GM21737 (cell line): ENCODE results near the gene ACP7.
"Not testable (repeated sequence)": the region's sequence is repeated elsewhere in the genome, so short reads cannot be mapped to it uniquely, and the experiment has no call there.

Experiments used
- ATAC-seq: cut with Tn5 transposase; IDR thresholded peaks from one replicate; pipeline ENCODE4 v1.9.1; 2021; ENCODE audit warnings: mild to moderate bottlenecking, moderate library complexity; ENCODE audit not compliant: unreplicated experiment

ACP7 gene

DNA sequence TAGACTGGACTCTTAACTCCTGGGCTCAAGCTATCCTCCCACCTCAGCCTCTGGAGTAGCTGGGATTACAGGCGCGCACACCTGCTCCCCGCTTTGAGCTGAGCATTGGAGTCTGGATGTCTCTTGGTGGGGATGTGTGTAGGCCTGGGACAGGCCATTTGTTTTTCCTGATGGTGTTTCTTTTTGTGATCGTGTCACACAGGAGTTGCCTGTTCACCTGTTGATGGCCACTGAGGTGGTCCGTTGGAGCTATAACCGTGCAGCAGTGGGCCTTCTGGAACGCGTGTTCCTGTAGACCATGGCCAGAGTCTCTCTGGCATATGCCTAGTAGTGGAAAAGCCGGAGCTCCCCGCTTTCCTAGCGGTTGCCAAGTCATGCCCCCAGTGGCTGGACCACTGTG is 44.9 kb downstream of the ACP7 start:
- ATAC-seq = no peak

DNA sequence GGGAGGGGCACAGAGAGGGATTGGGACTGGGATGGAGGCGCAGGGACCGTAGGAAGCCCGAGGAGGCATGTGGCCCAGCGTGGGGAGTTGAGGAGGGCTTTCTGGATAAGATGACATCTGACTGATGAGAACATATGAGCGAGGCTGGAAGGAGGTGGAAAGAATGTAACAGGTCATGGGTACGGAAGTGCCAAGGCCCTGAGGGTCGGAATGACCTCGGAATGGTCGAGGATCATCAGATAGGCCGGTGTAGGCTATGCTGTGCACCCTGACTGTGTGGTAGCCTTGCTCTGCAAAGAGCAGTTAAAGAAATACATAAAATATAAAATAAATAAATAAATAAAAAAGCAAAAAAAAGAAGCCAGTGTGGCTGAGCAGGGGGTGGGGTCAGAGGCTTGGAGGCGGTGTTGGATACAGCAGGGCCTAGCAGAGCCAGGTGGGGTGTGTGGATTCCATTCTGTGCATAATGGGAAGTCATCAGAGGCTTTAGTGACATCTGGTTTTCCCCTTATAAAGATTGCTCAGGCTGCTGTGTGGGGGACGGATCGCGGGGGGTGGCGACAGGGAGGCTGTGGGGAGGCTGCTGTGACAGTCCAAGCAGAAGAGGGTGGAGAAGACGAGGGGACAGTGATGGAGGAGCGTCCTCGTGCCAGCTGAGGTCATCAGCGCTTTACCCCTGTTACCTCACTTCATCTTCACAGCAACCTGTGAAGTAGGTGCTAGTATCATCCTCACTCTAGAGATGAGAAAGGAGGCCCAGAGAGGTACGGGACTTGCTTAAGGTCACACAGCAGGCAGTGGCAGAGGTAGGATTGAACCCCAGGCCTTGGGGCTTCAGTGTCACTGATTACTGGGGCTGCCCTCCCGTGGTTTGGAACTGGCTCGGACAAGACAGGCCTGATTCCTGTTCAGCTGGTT is 46.4 kb downstream of the ACP7 start:
- ATAC-seq = no peak

DNA sequence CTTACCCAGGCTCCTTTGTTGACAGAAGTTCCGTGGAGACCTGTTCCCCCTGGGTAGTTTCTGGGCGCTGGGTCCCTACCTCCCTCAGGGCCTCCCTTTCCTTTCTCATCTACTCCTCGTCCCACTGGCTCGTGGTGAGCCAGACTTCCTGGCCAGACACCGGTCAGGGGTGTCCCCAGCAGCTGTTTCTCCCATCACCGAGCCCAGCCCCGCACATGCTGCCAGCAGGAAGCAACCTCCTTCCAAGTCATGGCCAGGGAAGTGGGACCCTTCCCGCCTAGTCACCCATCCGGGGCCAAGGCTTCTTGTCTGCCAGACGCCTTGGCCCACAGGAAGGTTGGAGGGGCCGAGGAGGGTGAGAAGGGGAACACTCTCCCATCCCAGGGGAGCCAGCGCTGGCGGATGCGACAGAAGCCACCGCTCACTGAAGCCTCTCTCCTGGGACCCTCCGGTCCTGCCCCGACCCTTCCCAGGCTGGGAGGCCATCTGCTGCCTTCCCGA is 47.1 kb downstream of the ACP7 start:
- ATAC-seq = no peak

DNA sequence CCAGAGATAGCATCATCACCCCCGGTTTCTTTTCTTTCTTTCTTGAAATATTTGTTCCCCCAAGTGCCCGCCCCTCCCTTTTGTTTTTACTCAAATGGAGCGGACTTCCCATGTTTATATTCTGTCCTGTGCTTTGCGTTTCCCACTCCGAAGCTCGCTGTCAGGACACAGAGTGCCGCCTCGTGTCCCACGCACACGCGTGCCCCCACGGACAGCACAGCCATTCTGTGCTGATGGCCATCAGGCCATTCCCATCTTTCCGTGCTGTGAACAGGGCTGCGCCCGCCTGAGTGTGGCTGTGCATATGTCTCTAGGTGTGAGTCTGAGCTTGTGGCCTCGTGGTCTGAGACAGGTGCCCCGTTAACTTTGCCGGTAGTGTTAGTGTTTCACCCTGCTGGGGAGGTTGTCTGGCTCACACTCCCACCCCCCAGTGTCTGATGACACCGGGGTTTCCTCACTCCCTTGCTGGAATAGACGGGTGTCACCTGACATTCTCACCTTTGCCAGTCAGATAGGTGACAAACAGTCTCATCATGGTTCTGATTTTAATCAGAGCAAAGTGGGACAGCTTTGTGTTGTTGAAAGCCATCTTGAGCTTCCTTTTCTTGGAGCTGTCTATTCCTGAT is 48.3 kb downstream of the ACP7 start:
- ATAC-seq = no peak

DNA sequence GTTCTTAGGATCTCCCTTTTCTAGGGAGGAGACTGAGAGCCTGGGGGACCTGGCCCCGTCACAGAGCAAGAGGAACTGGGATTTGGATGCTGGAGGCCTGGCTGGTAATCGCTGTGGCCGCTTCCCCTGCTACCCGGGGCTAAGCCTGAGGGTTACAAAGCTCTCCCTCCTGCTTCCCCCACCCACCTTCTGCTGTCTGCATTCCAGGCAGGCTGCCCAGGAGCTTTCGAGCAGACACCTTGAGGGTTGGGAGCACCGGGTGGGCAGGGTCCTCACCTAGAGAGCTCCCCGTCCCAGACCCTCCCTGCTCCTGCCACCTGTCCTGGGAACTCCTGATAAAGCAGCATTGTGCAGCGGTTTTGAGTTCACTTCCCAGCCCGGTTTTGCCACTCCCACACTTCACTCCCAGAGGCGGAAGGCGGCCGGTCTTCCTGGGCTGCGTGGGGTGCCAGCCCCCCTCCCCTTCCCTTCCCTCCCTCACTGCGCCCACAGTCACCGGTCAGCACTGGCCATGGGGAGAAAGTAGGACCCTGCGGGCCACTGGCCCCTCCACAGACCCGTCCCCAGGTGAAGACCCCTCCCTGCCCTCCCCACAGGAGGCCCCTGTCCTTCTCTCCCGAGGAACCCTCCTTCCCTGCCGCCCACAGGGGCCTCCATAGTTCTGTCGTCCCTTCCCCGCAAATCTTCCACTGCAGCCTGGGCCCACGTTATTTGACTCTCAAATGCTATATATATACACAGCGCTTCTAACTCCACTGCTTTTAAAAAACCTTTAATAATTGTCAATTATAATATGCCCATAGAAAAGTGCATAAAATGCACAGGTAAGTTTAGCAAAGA is 49.5 kb downstream of the ACP7 start:
- no peak for ATAC-seq

DNA sequence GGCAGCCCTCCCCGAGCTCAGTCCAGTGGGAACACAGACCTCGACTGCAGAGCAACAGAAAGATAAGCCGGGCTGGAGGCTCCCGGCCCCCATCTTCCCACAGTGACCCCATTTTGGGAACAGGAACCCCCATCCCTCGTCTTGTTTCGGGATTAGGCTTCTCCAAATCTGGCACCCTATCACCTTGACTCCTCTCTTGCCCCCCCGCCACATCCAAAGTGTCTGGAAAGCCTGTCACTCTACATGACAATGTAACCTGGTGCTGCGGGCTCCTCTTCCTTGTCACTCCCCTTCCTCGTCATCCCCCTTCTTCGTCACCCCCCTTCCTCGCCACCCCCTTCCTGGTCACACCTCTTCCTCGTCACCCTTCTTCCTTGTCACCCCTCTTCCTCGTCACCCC is 51.5 kb downstream of the ACP7 start:
- no peak for ATAC-seq

DNA sequence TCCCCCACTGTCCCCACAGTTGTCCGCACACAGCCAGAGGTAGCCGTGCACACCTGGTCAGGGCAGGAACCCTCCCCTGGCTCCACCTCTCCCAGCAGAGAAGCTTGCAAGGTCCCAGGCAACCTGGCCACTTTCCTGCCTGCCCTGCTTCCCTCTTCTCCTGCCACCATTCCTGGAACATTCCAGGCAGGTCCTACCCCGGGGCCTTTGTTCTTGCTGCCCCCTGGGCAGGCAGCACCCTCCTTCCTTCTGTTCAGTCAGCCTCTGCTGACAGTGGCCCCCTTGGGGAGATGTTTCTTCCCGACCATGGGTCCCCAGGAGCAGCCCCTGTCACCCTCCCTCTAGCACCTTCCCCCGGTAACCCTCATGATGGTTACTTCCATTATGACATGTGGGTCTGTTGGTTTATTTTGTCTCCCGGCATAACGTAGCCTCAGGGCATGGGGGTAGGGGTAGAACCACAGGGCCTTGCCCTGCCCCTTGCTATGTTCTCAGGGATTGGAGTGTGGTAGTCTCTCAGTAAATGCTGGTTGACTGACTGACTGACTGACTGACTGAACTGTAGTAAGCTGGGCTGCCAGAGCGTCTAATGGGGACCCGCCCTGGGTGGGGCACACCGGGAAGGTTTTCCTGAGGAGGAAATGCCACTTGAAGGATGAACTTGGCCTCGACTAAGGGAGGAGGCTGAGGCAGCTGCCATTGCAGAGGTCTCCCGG is 52.2 kb downstream of the ACP7 start:
- no peak for ATAC-seq

DNA sequence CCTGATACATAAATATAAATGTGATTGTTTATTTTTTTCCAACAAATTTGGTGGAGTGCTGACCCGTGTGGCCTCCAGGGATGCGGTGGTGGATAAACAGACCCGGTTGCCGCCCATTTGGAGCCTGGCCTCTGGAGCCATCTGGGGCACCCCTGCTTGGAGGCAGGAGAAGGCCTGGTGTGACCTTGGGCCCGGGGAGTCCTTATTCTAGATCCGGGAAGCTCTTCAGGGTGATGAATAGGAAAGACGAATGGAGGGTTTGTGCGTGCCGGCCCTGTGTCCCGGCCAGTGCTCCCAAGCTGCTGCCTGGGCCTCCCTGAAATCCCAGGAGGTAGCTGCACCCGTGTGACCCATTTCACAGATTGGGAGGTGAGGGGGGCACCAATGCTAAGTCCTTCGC is 53.0 kb downstream of the ACP7 start:
- no peak for ATAC-seq

DNA sequence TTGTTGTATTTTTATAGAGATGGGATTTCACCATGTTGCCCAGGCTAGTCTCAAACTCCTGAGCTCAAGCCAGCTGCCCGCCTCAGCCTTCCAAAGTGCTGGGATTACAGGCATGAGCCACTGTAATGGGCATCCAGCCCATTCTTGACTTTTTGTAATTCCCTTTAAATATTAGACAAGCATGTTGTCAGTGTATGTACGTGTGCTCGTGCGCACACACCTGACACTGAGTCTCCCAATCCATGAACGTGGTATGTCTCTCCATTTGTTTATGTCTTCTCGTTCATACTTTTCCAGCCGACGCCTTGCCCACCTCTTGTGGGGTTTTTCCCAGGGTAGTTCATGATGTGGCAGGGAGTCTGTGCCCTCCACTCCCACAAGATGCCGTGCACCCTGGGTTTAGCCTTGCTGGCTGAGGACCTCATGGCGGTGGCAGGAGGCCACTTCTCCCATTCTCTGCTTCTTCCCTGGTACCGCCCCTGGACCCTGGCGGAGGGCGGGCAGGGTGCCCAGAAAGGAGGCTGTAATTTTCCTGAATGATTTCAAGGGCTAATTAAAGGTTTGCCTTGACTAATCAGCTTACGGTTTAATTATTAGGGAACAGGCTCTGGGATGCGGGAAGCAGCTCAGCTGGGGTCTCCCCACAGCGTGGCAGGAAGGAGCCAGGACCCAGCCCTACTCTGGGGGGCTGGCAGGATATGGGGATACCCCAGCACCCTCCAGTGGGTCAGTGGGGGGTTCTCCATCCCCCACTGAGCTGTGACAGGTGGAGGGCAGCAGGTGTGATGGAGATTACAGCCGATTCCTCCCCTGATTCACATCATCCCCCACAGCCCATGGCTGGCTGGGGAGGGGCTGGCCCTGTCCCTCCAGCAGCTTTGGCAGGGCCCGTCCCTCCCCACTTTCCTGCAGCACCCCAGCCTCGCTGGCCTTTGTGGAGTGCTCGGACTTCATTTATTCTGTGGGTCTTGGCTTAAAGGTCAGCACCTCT is 54.3 kb downstream of the ACP7 start:
- no peak for ATAC-seq

DNA sequence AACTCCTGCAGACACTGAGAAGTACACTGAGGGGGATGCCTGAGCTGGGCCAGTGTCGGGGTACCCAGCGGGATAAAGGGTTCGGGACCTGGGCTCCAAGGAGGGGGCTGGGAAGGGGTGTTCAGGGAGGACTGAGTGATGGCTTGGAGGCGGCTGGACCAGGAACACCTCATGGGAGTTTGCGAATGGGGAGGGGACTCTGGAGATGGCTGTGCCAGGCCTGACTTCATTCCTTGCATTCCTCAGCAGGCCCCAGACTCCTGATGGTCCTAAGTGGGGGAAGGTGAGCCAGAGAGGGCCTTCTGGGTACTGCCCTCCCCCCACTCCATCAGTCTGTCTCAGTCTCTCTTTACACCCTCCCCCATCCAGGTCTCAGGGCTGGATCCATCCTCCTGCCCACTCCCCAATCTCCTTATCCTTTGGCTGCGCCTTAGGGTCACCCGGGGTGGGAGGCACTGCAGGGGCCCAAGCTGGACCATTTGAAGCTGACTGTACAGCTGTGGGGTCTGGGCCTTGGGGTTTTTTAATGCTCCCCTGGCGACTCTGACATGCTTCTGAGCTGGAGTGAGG is 55.2 kb downstream of the ACP7 start:
- no peak for ATAC-seq

DNA sequence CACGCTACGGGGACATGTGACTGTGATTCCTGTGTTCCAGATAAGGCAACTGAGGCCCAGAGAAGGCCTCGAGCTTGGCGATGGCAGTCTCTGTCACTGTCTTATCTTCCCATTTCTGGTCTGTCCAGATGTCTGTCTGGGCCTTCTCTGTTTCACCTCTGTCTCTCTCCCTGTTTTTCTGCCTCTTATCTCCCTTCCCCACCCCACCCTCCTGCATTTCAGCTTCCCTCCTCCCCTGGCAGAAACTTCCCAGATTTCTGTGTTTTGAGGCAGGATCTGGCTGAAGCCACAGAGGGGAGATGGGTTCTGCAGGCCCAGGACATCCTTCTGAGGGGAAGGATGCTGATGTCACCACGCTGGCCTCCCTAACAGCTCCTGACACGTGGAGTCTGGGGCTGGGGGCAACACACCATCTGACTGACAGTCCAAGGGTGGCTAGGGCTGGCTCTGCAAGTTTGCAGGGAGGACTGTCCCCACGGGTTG is 55.8 kb downstream of the ACP7 start:
- no peak for ATAC-seq

DNA sequence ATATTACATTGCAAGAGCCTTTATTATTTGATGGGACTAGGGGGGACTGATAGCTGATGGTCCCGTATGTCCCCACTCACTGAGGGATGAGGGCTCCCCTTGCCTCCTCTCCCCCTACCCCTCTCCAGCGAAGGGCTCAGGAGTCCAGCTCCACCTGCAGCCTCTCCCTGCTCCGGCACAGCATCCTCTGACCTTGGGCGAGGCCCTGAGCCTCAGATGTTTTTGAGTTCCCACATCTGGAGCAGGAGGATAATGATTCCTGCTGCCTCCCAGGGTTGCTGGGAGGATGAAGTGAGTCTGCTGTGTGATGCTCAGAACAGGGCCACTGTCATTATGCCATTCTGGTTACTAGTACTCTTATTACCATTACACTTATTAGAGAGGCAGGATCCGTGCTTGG is 56.4 kb downstream of the ACP7 start:
- no peak for ATAC-seq

DNA sequence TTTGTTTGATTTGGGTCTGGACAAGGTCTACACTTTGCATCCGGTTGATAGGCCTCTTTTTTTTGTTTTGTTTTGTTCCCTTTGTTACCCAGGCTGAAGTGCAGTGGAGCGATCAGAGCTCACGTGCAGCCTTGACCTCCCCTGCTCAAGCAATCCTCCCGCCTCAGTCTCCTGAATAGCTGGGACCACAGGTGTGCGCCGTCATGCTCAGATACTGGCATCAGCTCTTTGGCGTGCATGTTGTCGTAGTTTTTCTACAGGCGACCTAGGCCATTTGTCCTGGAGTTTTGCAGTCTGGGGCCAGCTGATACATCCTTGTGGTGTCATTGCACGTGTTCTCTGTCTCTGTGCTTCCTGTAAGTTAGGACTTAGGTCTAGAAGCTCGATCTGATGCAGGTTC is 57.8 kb downstream of the ACP7 start:
- no peak for ATAC-seq

DNA sequence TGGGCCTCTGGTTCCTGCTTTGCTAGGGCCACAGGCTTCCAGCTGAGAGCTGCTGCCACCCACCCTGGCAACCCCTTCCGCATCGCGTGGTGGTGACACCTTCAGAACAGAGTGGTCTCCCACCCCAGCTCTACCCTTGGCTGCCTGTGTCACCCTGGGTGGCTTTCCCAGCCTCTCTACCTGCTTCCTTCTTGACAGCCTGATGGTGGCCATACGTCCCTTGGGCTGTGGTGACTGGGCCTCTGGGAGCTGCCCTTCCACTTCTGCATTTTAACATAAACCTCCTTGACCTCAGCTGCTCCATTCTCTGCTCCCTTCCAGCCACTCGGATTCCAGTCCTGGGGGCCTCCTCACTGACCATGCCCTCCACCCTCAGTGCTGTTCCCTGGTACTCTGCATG is 58.5 kb downstream of the ACP7 start:
- ATAC-seq = no peak

DNA sequence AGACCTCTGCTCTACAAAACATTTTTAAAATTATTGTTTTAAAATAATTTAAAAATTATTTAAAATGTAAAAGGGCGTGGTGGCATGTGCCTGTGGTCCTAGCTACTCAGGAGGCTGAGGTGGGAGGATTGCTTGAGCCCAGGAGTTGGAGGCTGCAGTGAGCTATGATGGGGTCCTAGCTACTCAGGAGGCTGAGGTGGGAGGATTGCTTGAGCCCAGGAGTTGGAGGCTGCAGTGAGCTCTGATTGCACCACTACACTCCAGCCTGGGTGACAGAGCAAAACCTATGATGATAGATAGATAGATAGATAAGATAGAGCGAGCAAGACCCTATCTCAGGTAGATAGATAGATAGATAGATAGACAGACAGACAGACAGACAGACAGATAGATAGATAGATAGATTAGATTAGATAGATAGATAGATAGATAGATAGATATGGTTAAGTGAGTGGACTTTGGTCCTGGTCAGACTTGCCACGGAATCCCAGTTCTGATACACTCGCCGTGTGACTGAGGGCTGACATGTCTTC is 59.7 kb downstream of the ACP7 start:
- not testable (repeated sequence) for ATAC-seq

DNA sequence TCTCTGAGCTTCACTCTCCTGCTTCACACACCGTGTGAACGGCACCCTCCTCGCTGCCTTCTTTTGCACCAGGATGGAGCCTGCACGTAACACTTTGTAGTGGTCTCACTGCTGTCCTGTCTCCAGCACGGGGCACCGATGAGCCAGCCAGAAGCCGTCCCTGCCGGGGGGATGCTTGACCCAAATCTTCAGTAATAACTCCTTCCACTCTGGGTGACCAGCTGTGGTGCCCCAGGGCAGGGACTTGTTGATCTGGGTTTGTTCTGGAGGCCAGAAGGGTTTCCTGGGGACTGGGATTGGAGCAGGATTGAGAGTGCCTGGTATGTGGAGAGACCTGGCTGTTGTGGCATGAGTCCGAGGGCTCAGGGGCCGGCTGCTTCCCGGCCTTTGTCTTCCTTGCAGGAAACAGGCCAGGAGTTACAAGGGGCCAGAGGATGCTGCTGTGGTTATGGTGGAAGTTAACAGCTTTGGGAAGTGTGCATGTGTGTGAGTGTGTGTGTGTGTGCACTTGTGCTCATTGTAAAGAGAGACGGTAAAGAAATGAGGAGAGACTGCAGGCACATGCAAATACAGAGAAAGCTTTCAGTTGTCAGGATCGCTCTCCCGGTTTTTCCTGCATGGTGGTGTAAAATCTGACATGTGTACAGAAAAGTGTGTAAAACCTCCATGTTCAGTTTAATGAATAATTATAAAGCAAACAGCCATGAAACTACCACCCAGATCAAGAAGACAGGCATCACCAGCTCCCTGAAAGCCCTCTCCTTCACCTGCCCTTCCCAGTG is 60.3 kb downstream of the ACP7 start:
- ATAC-seq = no peak

DNA sequence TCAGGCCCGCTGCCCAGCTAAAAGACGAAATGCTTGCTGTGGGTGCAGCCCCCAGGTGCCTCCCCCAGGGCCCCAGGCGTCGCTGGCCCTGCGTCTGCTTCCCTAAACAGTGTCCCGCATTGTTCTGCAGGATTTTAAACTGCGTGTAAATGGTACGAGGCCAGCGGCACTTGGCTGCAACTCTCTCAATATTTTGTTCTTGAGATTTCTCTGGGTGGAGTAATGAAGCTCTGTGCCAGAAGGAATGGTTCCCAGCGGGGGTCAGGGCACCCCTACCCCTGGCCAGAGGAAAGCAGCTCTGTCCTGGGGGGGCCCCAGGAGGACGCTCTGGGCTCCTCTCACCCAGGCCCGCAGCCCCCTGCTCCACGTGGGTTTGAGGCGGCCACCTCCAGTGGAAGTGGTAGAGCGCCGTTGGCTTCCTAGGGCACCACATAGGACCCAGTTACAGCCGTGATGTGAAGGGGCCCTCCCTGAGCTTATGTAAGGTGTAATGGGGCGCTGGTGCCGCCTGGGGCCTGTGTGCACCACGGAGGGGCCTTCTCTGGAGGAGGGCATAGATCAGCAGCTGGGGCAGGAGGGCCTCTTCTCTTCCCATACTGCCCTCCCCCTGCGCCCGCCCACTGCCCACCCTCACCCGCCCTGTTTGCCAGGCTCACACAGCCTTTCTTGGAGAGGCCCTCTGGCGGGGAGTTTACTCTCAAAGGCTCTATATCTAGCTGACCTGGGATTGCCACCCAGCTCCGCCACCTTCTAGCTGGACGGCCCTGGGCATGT is 61.2 kb downstream of the ACP7 start:
- ATAC-seq = no peak
